HG03025 (cell line): Measurements from ENCODE around the gene GRID1.

Experiments used
- ATAC-seq: cut with Tn5 transposase; IDR thresholded peaks from one replicate; pipeline ENCODE4 v1.9.1; 2021; ENCODE audit warnings: mild to moderate bottlenecking, moderate library complexity; ENCODE audit not compliant: unreplicated experiment, low FRiP score

The GRID1 gene

GRCh38 chr10:86356296-86356695 is 10.3 kb downstream of the GRID1 start:
- ATAC-seq = no peak

- no peak for ATAC-seq
These were observed 11.0 kb downstream of the GRID1 start for GRCh38 chr10:86355571-86356038.

GRCh38 chr10:86354761-86355540 is 11.6 kb downstream of the GRID1 start:
- no peak for ATAC-seq

GRCh38 chr10:86353506-86354485 is 12.8 kb downstream of the GRID1 start:
- no peak for ATAC-seq

- ATAC-seq = no peak
These were observed 15.7 kb downstream of the GRID1 start for GRCh38 chr10:86350897-86351296.

GRCh38 chr10:86349940-86350630 is 16.5 kb downstream of the GRID1 start:
- no peak for ATAC-seq

GRCh38 chr10:86349474-86349873 is 17.1 kb downstream of the GRID1 start:
- ATAC-seq = no peak

GRCh38 chr10:86348321-86349210 is 18.0 kb downstream of the GRID1 start:
- ATAC-seq = no peak

GRCh38 chr10:86347856-86348255 is 18.7 kb downstream of the GRID1 start:
- ATAC-seq = no peak

GRCh38 chr10:86346799-86347665 is 19.6 kb downstream of the GRID1 start:
- no peak for ATAC-seq

- ATAC-seq = no peak
These were observed 20.5 kb downstream of the GRID1 start for GRCh38 chr10:86345859-86346798.

GRCh38 chr10:86345296-86345858 is 21.2 kb downstream of the GRID1 start:
- no peak for ATAC-seq

- ATAC-seq = no peak
These were observed 21.9 kb downstream of the GRID1 start for GRCh38 chr10:86344714-86345161.

- no peak for ATAC-seq
These were observed 22.3 kb downstream of the GRID1 start for GRCh38 chr10:86344281-86344680.

- no peak for ATAC-seq
These were observed 22.8 kb downstream of the GRID1 start for GRCh38 chr10:86343761-86344160.

GRCh38 chr10:86342111-86342863 is 24.3 kb downstream of the GRID1 start:
- ATAC-seq = no peak
